ENCODE data around the gene ANO1.

Gene ANO1

DNA sequence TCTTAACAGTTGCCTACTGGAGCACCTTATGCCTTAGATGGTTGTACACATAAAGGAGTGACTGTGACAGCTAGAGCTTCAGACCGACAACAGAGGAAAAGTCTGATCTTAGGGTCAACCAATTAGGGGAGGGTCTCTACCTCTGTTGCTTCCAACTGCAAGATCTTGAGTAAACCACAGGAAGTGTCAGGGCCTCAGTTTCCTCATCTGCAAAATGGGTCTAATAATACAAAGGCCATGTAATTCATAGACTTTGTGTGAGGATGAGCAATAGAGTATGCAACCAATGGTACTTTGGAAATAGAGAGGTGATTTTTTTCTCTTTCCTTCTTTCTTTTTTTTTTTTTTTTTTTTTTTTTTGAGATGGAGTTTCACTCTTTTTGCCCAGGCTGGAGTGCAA is 16.4 kb upstream of the ANO1 start:
- TF ChIP-seq, protein P1, sequence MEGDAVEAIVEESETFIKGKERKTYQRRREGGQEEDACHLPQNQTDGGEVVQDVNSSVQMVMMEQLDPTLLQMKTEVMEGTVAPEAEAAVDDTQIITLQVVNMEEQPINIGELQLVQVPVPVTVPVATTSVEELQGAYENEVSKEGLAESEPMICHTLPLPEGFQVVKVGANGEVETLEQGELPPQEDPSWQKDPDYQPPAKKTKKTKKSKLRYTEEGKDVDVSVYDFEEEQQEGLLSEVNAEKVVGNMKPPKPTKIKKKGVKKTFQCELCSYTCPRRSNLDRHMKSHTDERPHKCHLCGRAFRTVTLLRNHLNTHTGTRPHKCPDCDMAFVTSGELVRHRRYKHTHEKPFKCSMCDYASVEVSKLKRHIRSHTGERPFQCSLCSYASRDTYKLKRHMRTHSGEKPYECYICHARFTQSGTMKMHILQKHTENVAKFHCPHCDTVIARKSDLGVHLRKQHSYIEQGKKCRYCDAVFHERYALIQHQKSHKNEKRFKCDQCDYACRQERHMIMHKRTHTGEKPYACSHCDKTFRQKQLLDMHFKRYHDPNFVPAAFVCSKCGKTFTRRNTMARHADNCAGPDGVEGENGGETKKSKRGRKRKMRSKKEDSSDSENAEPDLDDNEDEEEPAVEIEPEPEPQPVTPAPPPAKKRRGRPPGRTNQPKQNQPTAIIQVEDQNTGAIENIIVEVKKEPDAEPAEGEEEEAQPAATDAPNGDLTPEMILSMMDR (IDR thresholded peaks at IDR 0.05; ENCODE audit: control insufficient read depth, insufficient read depth, low read depth, low read length, missing control alignments): no peak

DNA sequence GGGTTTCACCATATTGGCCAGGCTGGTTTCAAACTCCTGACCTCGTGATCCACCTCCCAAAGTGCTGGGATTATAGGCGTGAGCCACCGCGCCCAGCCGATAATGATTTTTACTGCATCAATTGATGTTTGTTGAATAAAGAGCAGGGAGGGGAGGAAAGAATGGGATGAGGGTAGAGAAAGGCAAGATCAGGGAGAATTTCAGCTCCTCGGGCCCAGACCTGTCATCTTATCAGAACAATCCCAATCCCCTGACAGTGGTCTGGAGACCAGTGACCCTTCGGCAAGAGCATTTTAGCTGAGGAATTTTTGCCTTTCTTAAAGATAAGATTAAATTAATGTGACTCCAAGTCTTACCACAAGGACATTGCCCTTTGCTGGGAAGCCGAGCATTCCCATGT is 15.0 kb upstream of the ANO1 start:
- TF ChIP-seq, protein P1 (IDR thresholded peaks at IDR 0.05; ENCODE audit: control insufficient read depth, insufficient read depth, low read depth, low read length, missing control alignments): no peak
- DNase-seq (ENCODE audit: low read depth): no peak
- no peak overlapping the region for H3K4me3 ChIP-seq (ENCODE audit: control insufficient read depth, low read depth, low read length)

More for the DNA sequence above, 16.4 kb upstream of the ANO1 start:
- no peak overlapping the region for H3K4me3 ChIP-seq (ENCODE audit: control insufficient read depth, low read depth, low read length)
- DNase-seq (ENCODE audit: low read depth): no peak

DNA sequence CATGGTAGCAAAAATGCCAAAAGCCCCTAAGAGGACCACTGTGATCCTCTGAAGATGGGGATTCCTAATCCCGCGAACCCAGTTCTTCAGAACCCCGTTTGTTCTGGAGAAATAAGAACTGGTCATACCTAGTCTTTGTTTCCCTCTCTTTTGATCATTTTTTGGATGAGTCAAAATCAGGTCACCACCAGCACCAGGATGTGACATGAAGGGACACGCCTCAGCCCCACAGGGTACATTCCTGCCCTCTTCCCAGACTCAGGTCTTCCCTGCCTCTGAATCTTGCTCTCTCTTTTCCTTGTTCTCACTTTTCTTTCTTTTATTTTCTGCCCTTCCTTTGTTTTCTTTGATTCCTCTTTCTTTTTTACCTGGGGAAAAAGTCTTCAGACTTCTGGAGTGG is 14.6 kb upstream of the ANO1 start:
- TF ChIP-seq, protein P1 (IDR thresholded peaks at IDR 0.05; ENCODE audit: control insufficient read depth, insufficient read depth, low read depth, low read length, missing control alignments): no peak
- H3K4me3 ChIP-seq (ENCODE audit: control insufficient read depth, low read depth, low read length): no peak overlapping the region
- no peak for DNase-seq (ENCODE audit: low read depth)

DNA sequence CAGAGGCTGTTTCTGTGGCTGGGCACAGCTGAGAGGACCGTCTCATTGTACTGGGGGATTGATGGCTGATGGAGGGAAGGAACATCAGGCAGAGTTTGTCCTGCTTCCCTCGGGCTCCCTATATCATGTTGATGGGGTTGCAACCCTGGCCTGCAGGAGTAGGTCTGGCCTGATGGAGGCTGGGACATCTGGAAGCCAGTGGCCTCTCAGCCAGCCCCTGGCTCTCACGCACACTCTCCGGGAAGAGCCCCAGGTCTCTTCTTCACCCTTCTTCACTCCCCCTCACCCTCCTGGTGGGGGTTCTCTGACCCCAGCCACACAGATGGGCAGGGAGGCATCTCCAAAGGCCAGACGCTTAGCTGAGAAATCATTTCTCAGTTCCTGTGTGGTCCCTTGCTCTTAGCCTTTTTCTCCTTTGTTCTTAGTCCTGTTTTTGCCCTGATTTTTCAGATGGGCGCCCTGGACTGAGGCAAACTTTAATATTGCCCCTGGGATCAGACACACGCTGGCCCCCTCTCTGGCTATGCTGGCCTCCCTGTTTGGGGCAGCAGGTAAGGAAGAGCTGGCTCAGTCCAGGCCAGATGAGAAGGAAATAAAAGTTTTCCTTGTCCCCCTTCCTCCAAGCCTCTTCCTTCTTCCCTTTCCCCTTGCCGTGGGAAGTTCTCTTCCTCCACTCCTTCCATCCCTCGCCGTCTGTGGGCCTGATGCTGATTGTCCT is 13.9 kb upstream of the ANO1 start:
- H3K4me3 ChIP-seq (ENCODE audit: control insufficient read depth, low read depth, low read length): no peak overlapping the region
- TF ChIP-seq, protein P1 (IDR thresholded peaks at IDR 0.05; ENCODE audit: control insufficient read depth, insufficient read depth, low read depth, low read length, missing control alignments): no peak
- no peak for DNase-seq (ENCODE audit: low read depth)

DNA sequence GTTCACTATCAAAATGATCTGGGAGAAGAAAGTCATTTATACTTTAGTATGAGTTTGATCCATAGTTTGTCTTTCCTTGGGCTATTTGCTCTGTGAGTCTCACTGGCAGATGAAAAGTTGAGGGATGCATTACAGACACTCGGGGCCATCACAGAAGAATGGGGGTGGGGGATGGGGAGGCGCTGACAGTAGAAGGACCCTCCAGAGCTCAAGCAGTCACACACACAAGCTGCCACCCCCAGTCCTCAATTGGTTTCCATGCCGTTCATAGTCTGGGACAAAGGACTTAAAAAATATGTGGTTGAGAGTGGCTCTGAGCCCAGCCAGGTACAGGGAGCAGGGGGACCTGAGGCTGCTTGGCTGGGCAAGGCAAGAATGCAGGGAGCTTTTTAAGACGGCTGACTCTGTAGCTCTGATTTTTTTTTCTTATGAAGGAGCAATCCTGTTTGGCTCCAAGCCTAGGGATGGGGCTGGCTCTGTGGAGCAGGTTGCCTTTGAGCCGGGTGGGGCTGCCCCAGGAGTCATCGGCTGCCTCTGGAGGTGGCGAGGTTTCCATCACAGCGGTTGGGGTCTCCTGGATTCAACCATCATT is 13.3 kb upstream of the ANO1 start:
- TF ChIP-seq, protein P1 (IDR thresholded peaks at IDR 0.05; ENCODE audit: control insufficient read depth, insufficient read depth, low read depth, low read length, missing control alignments): no peak
- no peak for DNase-seq (ENCODE audit: low read depth)
- H3K4me3 ChIP-seq (ENCODE audit: control insufficient read depth, low read depth, low read length): no peak overlapping the region

DNA sequence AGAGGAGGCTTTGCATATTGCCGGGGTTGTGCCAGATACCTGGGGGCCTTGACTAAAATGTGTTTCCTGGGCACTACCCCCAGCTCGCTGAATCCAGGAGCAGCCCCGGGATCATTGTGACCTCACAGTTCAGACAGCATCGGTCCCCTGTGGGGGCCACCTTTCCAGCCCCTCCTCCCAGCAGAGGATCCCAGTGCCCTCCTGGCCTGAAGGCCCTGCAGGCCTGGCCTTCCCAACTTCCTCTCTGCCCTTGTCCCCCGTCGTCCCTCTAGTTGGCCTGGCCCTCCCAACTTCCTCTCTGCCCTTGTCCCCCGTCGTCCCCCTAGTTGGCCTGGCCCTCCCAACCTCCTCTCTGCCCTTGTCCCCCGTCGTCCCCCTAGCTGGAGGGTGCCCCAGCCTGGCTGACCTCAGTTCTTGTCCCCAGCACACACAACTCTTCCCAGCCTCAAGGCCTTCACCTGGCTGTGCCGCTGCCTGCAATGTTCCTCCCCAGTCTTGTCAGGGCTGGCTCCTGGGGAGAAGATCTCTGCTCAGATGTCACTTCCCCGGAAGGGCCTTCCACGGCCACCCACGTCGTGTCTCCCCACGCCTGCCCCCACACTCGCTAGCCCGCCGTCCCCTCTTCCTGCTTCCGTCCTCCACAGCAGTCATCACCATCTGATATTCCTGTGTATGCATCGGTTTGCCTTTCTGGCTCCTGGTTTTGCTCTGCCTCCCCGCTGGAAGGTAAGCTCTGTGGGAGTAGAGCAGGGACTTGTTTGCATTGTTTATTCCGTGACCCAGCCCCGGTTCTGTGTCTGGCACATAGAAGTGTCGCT is 12.6 kb upstream of the ANO1 start:
- TF ChIP-seq, protein P1 (IDR thresholded peaks at IDR 0.05; ENCODE audit: control insufficient read depth, insufficient read depth, low read depth, low read length, missing control alignments): no peak
- no peak overlapping the region for H3K4me3 ChIP-seq (ENCODE audit: control insufficient read depth, low read depth, low read length)
- no peak for DNase-seq (ENCODE audit: low read depth)
